GM18502 (cell line): ENCODE results near the gene APOO.
"Not testable (repeated sequence)": the region's sequence is repeated elsewhere in the genome, so short reads cannot be mapped to it uniquely, and the experiment has no call there.

Experiments
- ATAC-seq: cut with Tn5 transposase; IDR thresholded peaks from one replicate; pipeline ENCODE4 v1.9.1; 2021; ENCODE audit warnings: mild to moderate bottlenecking; ENCODE audit not compliant: unreplicated experiment, poor library complexity

Gene APOO

GRCh38 chrX:23907111-23907497, 634 bp downstream of the APOO start:
- ATAC-seq, result no peak

GRCh38 chrX:23904096-23904495, 3.6 kb downstream of the APOO start:
- ATAC-seq, result no peak

- ATAC-seq, result no peak
Measured at GRCh38 chrX:23902419-23902818, 5.3 kb downstream of the APOO start.

- peak; percentile 59 for ATAC-seq
Measured at GRCh38 chrX:23901805-23902204, 5.9 kb downstream of the APOO start.

GRCh38 chrX:23901060-23901459, 6.7 kb downstream of the APOO start:
- no peak for ATAC-seq

GRCh38 chrX:23900220-23900797, 7.4 kb downstream of the APOO start:
- no peak for ATAC-seq

GRCh38 chrX:23898412-23898959, 9.3 kb downstream of the APOO start:
- ATAC-seq, result no peak

GRCh38 chrX:23896981-23897380, 10.8 kb downstream of the APOO start:
- ATAC-seq, result no peak

- not testable (repeated sequence) for ATAC-seq
Measured at GRCh38 chrX:23896539-23896938, 11.2 kb downstream of the APOO start.

- ATAC-seq, result not testable (repeated sequence)
Measured at GRCh38 chrX:23894993-23895392, 12.7 kb downstream of the APOO start.

- no peak for ATAC-seq
Measured at GRCh38 chrX:23890933-23891332, 16.8 kb downstream of the APOO start.

- no peak for ATAC-seq
Measured at GRCh38 chrX:23888887-23889501, 18.7 kb downstream of the APOO start.

- ATAC-seq, result no peak
Measured at GRCh38 chrX:23887918-23888317, 19.8 kb downstream of the APOO start.

GRCh38 chrX:23887451-23887850, 20.3 kb downstream of the APOO start:
- ATAC-seq, result no peak

- no peak for ATAC-seq
Measured at GRCh38 chrX:23885803-23886202, 21.9 kb downstream of the APOO start.

- ATAC-seq, result no peak
Measured at GRCh38 chrX:23884427-23885024, 23.2 kb downstream of the APOO start.

GRCh38 chrX:23883737-23884354, 23.9 kb downstream of the APOO start:
- no peak for ATAC-seq

GRCh38 chrX:23879380-23880090, 28.2 kb downstream of the APOO start:
- no peak for ATAC-seq

- ATAC-seq, result no peak
Measured at GRCh38 chrX:23871905-23872546, 35.7 kb downstream of the APOO start.

- ATAC-seq, result no peak
Measured at GRCh38 chrX:23870041-23870440, 37.7 kb downstream of the APOO start.
